AG04450 (cell line): ENCODE measurements around the gene CCDC15. TPM values are rescaled to one million over a fixed set of nuclear protein-coding genes. Genes with fewer than 3 reads are reported as not detected.

Experiments used
- CTCF ChIA-PET: fragments of 300-600, 350-600 bp; formaldehyde crosslinking; extraction: SDS; loops from one replicate; lab custom pipeline; 2022; ENCODE audit warnings: antibody characterized with exemption, inconsistent platforms; lab: Charles Lee
- POLR2A ChIA-PET: fragments of 350-600 bp; formaldehyde crosslinking; extraction: SDS; loops from one replicate; lab custom pipeline; 2021; ENCODE audit warnings: antibody characterized with exemption, inconsistent platforms; lab: Yijun Ruan, JAX
- DNase-seq: peaks from one replicate; pipeline ENCODE4 v3.0.0-alpha.2; 2011; ENCODE audit warnings: low read depth, low spot score
- H3K27ac ChIP-seq: one replicate; pipeline ENCODE4 v1.5.1; 2012; ENCODE audit warnings: low read depth, low read length, control low read depth
- H3K27me3 ChIP-seq: one replicate; pipeline ENCODE4 v1.6.0; 2012; ENCODE audit warnings: low read length; ENCODE audit not compliant: control insufficient read depth, insufficient read depth
- H3K4me3 ChIP-seq: 2 replicates; pipeline ENCODE4 v1.5.1; 2011; ENCODE audit warnings: mild to moderate bottlenecking, low read depth, low read length, control low read depth
- H3K9me3 ChIP-seq: 2 replicates; pipeline ENCODE4 v1.5.1; 2012; ENCODE audit warnings: low read length; ENCODE audit not compliant: control insufficient read depth, insufficient read depth
- polyA plus RNA-seq: library from polyadenylated mRNA; depleted of rRNA; stranded (reverse); fragments of >200 nt; gene quantifications from 2 replicates; pipeline ENCODE4 v1.2.3, GENCODE V29; 2011
- TF ChIP-seq, protein P1 (sequence below): IDR thresholded peaks from 2 replicates; pipeline ENCODE4 v1.5.1; 2011; ENCODE audit warnings: low read depth, low read length, control low read depth, inconsistent platforms

The CCDC15 gene
- polyA plus RNA-seq, 1 experiment, result 1.1 TPM

DNA sequence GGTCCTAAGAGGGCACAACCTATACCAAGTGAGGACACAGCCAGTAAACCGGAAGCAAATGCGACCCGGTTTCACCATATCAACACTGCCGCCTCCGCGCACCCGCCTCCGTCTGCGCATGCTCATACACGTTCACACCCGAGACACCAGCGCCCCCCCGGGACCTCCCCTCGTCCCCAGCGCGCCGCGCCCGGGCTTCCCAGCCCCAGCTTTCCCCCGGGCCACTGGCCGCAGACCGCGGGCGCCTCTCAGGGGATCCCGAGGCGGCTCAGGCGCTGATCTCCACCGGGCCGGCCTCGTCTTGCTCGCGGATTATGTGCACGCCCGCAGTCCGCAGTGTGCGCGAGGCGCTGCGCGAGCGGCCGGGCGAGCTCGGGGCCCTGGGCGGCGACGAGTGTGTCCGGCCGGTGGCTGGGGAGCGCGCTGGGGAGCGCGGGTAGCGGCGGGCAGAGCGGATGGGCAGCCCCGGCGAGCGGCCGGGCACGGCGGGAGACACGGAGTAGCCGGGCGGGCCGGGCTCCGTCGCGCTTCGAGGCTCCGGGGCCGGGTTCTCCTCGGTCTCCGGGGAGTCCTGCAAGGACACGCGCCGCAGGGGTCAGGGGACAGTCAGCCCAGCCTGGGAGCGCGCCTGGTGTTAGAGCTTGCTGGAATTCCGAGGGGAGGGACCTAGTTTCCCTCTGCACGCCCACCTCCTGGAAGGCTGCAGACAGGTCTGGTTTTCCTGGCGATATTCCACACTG is 33.0 kb upstream of the CCDC15 start:
- no peak for DNase-seq
- H3K4me3 ChIP-seq, result peak overlapping the region; percentile 48
- ChIA-PET POLR2A (interaction anchor here (1.0 to 1.9 kb wide), 5 partner anchors 14 to 45 kb away, joined by 3 to 14 read pairs (median 3); partner anchors contain the start of gene CCDC15), CTCF (interaction anchor here (1.1 to 2.7 kb wide), 3 partner anchors 32 to 512 kb away, joined by 4 to 16 read pairs (median 5); no protein-coding TSS in a partner anchor)
- peaks cover 4% of the 10 kb centered on the region; the same call in 1 of the 2 replicates for H3K9me3 ChIP-seq
- H3K27ac ChIP-seq, result peak overlapping the region; percentile 39
- H3K27me3 ChIP-seq, result no peaks in the 10 kb centered on the region
- TF ChIP-seq, protein P1, sequence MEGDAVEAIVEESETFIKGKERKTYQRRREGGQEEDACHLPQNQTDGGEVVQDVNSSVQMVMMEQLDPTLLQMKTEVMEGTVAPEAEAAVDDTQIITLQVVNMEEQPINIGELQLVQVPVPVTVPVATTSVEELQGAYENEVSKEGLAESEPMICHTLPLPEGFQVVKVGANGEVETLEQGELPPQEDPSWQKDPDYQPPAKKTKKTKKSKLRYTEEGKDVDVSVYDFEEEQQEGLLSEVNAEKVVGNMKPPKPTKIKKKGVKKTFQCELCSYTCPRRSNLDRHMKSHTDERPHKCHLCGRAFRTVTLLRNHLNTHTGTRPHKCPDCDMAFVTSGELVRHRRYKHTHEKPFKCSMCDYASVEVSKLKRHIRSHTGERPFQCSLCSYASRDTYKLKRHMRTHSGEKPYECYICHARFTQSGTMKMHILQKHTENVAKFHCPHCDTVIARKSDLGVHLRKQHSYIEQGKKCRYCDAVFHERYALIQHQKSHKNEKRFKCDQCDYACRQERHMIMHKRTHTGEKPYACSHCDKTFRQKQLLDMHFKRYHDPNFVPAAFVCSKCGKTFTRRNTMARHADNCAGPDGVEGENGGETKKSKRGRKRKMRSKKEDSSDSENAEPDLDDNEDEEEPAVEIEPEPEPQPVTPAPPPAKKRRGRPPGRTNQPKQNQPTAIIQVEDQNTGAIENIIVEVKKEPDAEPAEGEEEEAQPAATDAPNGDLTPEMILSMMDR, result no peak

DNA sequence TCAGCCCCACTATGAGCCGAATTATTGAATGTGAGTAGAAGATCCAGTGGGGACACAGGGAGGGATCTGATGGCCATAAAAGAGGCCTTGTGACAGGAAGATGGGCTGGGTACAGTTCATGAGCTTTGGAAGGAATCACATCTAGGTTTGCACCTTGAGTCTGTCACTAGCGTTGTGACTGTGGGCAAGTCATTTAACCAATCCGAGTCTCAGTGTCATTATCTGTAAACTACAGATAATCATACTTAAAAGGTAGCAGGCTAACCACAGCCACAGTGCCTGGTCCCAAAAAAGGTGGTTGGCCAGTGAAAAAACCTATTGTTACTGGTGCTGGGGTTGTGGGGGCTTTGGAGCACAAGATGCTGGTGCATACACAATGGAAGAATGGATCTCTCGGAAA is 31.2 kb upstream of the CCDC15 start:
- CTCF ChIA-PET, result interaction anchor here (1.2 kb wide), 1 partner anchor 46 kb away, joined by 4 read pairs; no protein-coding TSS in a partner anchor
- TF ChIP-seq, protein P1, result no peak
- Histone ChIP-seq H3K4me3 (no peak overlapping the region), H3K27ac (no peak overlapping the region), H3K27me3 (no peaks in the 10 kb centered on the region), H3K9me3 (peaks cover 4% of the 10 kb centered on the region; the same call in 1 of the 2 replicates)
- POLR2A ChIA-PET, result no interaction called here
- DNase-seq, result no peak

DNA sequence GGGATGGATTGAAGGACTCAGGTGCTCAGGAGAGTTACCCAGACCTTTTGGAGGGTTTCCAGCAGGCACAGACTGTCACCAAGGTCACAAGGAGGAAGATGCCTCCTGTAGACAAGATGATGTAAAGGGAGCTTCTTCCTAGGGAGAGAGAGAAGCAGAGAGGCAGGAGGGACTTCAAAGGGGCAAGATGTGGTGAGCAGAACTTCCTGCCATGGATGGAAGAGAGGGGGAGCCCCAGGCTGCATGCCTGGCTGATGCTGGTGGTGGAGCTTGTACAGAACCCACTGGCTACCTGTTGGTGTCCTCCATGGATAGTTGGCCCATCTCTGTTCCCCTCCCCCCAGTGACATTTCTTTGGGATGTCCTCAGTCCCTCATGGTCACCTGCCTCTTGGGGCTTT is 30.7 kb upstream of the CCDC15 start:
- Histone ChIP-seq H3K27me3 (no peaks in the 10 kb centered on the region), H3K27ac (no peak overlapping the region), H3K4me3 (no peak overlapping the region), H3K9me3 (peaks cover 4% of the 10 kb centered on the region; the same call in 1 of the 2 replicates)
- POLR2A ChIA-PET, result no interaction called here
- DNase-seq, result no peak
- TF ChIP-seq, protein P1, result no peak
- CTCF ChIA-PET, result interaction anchor here (1.0 to 1.2 kb wide), 2 partner anchors 9 to 47 kb away, joined by 3 to 4 read pairs; no protein-coding TSS in a partner anchor

DNA sequence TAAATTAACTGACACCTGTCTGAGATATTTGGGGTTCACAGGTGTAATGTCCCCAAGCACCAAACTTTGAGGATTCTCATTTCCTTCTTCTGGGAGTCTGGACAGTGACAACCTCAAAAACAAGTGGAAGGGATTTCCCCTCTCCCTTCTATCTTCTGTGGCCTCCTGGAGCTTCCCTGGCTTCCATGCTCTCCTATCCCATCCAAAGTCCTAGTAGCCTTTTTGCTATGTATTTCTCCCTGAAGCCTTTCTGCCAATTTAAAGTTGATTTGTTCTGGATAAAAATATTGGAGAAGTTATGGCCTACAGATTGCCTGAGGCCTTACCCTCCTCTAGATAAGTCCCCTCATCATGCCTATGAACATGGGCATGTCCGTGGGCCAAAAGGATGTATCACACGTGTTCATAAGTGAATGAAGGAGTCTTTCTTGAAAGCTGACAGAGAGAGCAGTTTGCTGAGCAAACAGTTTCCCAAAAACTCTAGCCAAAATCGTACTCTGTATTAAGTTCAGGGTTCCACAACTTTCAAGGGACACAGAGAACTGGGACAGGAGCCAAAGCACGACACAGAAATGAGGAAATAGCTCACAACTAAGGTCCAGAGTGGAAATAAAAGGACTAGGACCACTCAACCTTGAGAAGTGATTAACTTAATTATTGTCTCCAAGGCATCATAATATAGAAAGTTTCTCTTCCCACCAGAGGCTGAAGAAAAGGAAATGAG is 24.9 kb upstream of the CCDC15 start:
- Histone ChIP-seq H3K27me3 (no peaks in the 10 kb centered on the region), H3K9me3 (no peaks in the 10 kb centered on the region), H3K4me3 (no peak overlapping the region), H3K27ac (no peak overlapping the region)
- ChIA-PET CTCF (interaction anchor here (0.6 kb wide), 1 partner anchor 523 kb away, joined by 3 read pairs; no protein-coding TSS in a partner anchor), POLR2A (no interaction called here)
- TF ChIP-seq, protein P1, result no peak
- no peak for DNase-seq

DNA sequence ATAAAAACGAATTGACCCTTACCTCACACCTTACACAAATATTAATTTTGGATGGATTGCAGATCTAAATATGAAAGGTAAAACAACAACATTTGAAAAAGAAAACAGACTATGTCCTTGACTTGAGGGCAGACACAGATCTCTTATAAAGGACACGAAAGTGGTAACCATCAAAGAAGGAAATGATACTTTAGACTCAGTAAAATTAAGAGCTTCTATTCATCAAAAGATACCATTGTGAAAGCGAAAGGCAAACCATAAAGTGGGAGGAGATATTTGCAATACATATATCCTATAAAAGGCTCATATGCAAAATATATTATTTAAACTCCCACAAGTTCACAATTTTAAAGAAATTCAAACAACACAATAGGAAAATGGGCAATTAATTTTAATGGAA is 23.2 kb upstream of the CCDC15 start:
- TF ChIP-seq, protein P1, result no peak
- Histone ChIP-seq H3K27me3 (no peaks in the 10 kb centered on the region), H3K27ac (no peak overlapping the region), H3K9me3 (no peaks in the 10 kb centered on the region), H3K4me3 (no peak overlapping the region)
- POLR2A ChIA-PET, result no interaction called here
- CTCF ChIA-PET, result interaction anchor here (1.5 kb wide), 1 partner anchor 55 kb away, joined by 4 read pairs; no protein-coding TSS in a partner anchor
- DNase-seq, result no peak
